Eye (tissue), 1 donor: ENCODE measurements around the gene BMP5.
"Not testable (repeated sequence)": the region's sequence is repeated elsewhere in the genome, so short reads cannot be mapped to it uniquely, and the experiment has no call there.

Experiments used
- DNase-seq: peaks from one replicate; pipeline ENCODE4 v3.0.0-alpha.2; 2015

Gene BMP5

GRCh38 chr6:55875400-55875799 lies at the start of gene BMP5:
TSS of gene BMP5 (minus strand) at chr6:55875590. CDS start at chr6:55874865, 725 bp downstream.
- peak; percentile 26 for DNase-seq

- no peak for DNase-seq
These were observed 47.0 kb upstream of the BMP5 start for GRCh38 chr6:55922406-55922805.

DNA sequence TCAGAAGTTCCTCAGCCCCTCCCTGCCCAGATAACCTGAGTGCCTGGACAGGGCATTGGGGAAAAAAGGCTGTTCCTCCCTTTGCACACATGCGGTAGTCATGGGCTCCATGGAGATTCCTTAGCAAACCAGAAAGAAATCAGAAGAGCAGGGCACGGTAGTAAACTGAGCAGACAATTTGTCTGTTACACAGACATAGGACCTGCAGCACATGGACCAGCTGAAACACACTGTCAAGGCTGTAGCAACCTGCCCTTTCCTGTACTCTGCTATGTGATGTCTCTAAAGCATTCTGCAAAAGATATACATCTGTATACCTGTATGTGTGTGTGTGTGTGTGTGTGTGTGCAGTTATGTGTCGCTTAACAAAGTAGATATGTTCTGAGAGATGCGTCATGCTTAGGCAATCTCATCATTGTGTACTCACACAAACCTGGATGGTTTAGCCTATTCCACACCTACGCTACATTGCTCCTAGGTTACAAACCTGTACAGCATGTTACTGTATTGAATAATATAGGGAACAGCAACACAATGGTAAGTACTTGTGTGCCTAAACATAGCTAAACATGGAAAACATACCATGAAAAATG lies 44.4 kb upstream of the BMP5 start:
- DNase-seq = no peak

DNA sequence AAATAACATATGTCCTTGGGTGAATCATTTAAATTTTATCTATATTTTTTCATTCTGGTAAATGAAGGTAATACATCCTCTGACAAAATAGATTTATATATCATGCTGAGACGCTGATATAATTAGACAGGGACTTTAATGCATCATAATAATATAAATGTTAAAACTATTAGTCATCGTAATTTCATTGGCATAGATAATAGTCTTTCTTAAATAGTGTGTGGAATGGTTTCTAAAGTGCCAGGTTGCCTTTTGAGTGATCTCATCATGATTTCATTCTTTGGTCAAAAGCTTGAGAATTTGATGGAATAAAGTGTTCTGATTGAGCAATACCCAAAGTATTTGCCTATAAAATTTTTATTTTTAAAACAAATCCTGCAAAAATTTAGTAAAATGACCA lies 43.2 kb upstream of the BMP5 start:
- no peak for DNase-seq

DNA sequence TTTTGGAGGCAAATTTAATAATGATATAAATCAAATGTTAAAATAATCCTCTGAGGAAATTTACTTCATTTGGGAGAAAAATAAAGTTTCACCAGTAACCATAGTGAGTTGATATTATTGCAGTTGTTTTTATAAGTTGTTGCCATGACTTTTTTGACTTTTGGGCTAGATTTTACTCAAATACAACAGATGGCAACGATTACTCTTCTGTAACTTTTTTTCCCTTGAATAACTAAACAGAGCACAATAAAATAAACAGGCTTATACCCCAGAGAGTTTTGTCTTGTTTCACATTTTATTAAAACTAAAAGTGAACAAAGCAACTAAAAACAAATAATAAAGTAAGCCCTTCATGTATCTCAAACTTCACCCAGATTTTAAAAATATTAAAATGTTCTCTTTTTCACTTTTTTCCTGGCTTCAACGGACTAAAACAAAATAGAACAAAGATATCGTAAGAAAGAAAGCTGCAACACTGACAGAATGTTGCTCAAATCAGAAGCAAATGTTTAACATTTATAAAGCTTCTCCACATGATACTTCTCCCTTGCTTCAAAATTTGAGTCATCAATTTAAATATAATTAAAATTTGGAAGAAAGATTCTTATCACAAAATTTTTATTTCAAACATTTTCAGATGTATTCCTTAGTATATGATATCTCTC lies 42.5 kb upstream of the BMP5 start:
- peak; percentile 60 for DNase-seq

DNA sequence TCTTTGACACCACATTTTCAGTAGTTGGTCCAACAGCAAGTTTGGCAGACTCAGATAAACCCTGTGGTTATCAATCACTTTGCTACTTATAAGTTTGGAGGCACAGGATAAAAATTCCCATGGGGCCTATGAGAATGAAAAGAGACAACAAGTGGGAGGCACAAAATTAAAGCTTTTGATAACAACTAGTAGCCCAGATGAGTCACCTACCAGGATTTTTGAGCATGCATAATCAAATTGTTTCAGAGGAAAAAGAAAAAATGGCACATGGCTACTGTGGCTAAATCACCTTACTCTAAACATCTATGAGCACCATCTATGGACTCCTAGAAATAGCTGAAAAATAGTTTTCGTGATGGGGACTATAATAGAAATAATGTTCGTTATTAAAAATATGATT lies 40.8 kb upstream of the BMP5 start:
- DNase-seq = no peak

DNA sequence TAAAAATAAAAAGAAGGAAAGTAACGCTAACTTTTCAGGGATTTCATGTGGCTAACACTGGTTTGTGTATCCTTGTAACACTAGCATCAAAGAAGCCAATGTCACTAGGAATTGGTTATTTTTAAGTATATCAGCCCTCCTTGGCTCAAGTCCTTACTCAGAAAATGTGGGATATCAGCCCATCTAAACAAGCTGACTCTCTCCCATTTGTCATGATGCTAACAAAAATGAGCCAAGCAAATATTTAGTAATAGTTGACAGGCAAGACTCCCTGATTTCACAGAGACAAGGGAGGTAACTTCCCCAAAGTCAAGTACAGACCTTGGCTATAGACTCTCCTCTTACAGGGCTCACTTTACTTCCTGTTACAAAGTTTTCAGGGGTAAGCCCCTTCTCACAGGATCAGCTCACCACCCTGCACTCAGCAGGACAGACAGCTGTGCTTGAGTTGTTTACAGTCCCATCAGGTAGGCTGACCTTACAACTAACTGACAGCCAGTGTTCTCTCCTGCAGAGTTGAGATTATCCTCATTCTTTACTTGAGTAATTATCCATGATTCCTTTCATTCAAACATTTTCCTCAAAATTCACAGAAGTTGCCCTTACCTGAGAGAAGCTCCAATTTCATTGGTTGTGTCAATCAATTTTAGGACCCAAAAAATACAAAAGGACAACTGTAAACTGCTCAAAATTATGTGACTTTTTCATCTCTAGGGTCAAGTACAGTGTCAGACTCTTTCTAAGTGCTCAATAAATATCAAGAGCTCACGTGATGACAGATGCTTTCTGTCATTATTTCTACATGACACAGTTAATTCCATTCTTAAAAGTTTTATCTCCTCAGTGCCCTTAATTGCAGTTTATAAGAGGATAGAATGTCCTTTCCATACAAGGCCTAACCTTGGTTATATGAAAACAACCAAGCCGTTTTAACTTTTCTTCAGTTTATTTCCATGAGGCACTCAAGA lies 38.1 kb upstream of the BMP5 start:
- no peak for DNase-seq

DNA sequence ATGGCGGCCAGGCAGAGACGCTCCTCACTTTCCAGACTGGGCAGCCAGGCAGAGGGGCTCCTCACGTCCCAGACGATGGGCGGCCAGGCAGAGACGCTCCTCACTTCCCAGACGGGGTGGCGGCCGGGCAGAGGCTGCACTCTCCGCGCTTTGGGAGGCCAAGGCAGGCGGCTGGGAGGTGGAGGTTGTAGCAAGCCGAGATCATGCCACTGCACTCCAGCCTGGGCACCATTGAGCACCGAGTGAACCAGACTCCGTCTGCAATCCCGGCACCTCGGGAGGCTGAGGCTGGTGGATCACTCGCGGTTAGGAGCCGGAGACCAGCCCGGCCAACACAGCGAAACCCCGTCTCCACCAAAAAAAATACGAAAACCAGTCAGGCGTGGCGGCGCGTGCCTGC lies 35.1 kb upstream of the BMP5 start:
- DNase-seq = not testable (repeated sequence)

GRCh38 chr6:55909911-55910310 lies 34.5 kb upstream of the BMP5 start:
- not testable (repeated sequence) for DNase-seq

DNA sequence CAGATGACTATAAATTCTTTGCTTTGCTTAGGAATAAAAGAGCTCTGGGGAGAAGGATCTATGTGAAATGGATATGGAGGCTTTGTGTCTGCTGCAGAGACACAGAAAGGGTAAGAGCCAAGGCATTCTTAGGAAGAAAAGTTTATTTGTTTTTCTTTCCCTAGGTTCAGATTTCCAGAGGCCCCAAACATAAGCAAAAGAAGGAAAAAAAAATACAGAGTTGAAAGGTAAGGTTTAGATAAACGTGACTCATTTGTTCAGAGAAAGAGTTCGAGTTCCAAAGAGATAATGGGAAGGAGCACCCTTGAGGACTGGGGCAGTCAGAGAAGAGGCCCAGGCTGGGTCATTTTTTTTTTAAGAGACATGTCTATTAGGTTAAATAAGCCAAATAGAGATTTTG lies 27.4 kb upstream of the BMP5 start:
- no peak for DNase-seq

- no peak for DNase-seq
These were observed 26.4 kb upstream of the BMP5 start for GRCh38 chr6:55901765-55902270.

GRCh38 chr6:55898342-55898741 lies 23.0 kb upstream of the BMP5 start:
- DNase-seq = no peak

DNA sequence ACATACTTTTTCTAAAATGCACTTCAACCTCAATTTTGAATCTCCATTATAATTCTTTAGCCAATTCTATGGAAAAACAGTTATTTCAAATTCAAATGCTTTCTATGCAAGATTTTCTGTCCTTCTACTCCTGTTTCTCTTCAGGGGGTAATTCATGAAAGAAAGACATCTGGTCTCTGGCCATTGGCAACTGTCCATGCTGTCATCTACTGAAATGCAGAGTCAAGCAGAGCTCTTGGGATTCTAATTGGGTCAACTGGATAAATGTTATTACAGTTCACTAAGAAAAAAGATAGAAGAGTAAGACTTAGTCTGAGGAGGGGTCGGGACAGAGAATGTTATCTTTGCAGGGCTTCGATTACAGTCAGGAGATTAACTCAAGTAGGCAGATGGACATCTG lies 22.0 kb upstream of the BMP5 start:
- no peak for DNase-seq

DNA sequence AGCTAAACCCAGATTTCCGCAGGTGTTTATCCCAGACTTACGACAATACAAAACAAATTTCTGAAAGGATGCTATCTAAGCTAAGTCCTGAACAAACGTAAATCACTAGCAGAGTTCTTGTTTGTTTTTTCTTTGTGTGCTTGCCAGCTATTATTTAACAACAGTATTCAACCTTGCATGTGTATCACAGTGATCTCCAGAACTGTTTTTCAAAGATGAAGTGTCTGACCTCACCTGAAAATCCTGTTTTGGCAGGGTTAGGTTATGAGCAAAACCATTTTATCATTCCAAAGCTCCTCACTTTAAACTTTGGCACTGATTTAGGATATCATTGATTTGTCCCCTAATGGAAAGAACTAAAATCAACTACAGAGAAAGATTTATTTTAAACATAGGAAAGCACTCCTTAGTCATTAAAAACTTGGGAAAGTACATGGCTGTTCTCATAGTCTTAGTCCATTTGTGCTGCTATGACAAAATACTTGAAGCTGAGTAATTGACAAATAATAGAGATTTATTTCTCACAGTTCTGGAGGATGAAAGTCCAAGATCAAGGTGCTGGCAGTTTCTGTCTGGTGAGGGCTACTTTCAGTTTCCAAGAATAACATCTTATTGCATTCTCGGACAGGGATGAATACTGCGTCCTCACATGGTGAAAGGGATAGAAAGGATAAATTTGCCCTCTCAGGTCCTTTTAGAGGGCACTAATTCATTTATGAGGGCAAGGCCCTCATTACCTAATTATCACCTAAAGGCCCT lies 20.8 kb upstream of the BMP5 start:
- no peak for DNase-seq

DNA sequence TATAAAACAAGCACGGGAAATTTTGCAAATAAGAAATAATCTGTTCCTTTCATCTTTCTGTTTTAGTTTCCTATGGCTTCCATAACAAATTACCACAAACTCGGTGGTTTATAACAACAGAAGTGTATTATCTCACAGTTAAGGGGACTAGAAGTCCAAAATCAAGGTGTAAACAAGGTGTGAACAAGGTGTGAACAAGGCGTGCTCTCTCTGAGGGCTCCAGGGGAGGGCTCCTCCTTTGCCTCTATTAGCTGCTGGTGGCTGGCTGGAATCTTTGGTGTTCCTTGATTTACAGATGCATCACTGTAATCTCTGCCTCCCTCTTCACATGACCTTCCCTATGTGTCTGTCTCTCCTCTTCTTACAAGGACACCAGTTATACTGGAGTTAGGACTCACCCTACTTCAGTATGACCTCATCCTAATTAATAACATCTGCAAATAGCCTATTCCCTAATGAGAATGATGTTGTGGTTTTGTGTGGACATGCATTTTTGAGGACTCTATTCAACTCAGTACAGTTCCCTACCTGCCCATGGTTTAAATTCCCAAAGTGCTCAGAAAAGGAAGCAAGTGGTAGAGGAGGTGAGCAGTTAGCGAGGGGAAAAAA lies 17.5 kb upstream of the BMP5 start:
- DNase-seq = no peak

DNA sequence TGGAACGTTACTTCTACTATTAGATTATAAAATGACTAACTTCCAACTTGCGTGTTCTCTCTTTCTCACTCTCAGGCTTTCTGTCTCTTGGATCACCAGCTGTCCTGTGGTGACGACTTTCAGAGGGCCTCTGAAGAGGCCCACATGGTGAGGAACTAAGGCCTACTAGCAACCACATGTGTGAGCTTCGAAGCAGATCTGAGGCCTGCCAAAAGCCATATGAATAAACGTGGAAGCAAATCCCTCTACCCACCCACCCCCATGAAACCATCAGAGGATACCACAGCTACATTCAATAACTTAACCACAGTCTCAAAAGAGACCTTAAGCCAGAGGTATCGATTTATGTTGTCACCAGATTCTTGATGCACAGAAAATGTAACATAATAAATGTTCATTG lies 13.5 kb upstream of the BMP5 start:
- no peak for DNase-seq

GRCh38 chr6:55886185-55886836 lies 10.9 kb upstream of the BMP5 start:
- DNase-seq = peak; percentile 40

GRCh38 chr6:55882718-55883569 lies 7.6 kb upstream of the BMP5 start:
- peak; percentile 46 for DNase-seq

DNA sequence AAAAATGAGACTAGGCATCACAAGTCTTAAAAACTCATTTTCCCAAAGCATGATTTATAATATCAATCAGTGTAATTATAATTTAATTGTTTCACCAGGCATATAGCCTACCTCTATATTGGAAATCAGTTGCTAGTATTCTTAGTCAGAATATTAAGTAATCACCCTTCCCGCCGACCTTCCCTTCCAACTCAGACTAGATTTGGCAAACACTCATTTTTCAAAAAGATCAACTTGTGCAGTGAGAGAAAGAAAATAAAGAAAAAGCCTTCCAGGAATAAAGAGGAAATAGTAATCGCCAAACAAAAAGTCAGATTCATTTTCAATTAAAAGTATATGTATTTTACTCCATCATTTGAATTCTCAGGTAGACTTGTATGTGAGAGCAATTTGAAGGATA lies 1.9 kb upstream of the BMP5 start:
- no peak for DNase-seq

DNA sequence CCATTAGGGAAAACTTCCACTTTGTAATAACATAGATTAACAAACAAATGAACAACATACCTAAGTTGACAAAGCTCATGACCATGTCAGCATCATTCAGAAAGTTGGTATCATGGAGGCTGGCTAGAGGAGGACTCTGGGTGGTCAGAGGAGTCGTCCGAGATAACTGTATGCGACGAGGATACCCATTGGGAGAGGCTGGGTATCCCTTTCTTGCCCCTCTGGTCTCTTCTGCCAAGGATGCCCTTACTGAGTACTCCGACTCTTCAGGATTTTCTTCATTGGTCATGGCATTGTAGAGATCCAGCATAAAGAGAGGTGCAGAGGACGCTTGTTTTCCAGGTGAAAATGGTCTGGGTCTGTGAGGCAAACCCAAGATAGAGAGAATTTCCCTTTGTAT lies 1.1 kb downstream of the BMP5 start:
- no peak for DNase-seq

GRCh38 chr6:55872866-55873265 lies 2.5 kb downstream of the BMP5 start:
- DNase-seq = no peak
